H9 (cell line): Measurements from ENCODE around the gene DHX58. TPM values are rescaled to one million over a fixed set of nuclear protein-coding genes. Genes with fewer than 3 reads are reported as not detected.

ENCODE experiments used
- DNase-seq: peaks from one replicate; pipeline ENCODE4 v3.0.0-alpha.2; 2017
- H2AFZ ChIP-seq: one replicate; pipeline ENCODE4 v1.6.1; 2013; ENCODE audit warnings: mild to moderate bottlenecking, low read length, control low read depth, moderate library complexity
- H2AK5ac ChIP-seq: 2 replicates; pipeline ENCODE4 v1.6.1; 2013; ENCODE audit warnings: low read length, control low read depth, mixed read lengths; ENCODE audit not compliant: insufficient read length
- H2BK120ac ChIP-seq: one replicate; pipeline ENCODE4 v1.6.1; 2013; ENCODE audit warnings: low read depth, mild to moderate bottlenecking, low read length, control low read depth, inconsistent platforms; ENCODE audit not compliant: poor library complexity, severe bottlenecking
- H2BK12ac ChIP-seq: 2 replicates; pipeline ENCODE4 v1.6.1; 2013; ENCODE audit warnings: low read length, control low read depth, mixed read lengths, low read depth; ENCODE audit not compliant: insufficient read length
- H2BK15ac ChIP-seq: 2 replicates; pipeline ENCODE4 v1.6.1; 2013; ENCODE audit warnings: low read depth, low read length, control low read depth
- H2BK20ac ChIP-seq: one replicate; pipeline ENCODE4 v1.6.1; 2013; ENCODE audit warnings: low read depth, mild to moderate bottlenecking, low read length, control low read depth, inconsistent platforms; ENCODE audit not compliant: poor library complexity, severe bottlenecking
- H2BK5ac ChIP-seq: 2 replicates; pipeline ENCODE4 v1.6.1; 2013; ENCODE audit warnings: low read length, control low read depth, mixed read lengths; ENCODE audit not compliant: insufficient read length
- H3K14ac ChIP-seq: 2 replicates; pipeline ENCODE4 v1.6.1; 2013; ENCODE audit warnings: low read length, control low read depth; ENCODE audit not compliant: insufficient read depth
- H3K18ac ChIP-seq: 2 replicates; pipeline ENCODE4 v1.6.1; 2013; ENCODE audit warnings: low read depth, mild to moderate bottlenecking, mixed read lengths, low read length, control low read depth; ENCODE audit not compliant: insufficient read length
- H3K23ac ChIP-seq: 2 replicates; pipeline ENCODE4 v1.6.1; 2013; ENCODE audit warnings: low read length, control low read depth, mixed read lengths, low read depth; ENCODE audit not compliant: insufficient read length
- H3K23me2 ChIP-seq: 2 replicates; pipeline ENCODE4 v1.6.1; 2013; ENCODE audit warnings: low read depth, mild to moderate bottlenecking, mixed read lengths, low read length, control low read depth; ENCODE audit not compliant: insufficient read length, poor library complexity, severe bottlenecking
- H3K27ac ChIP-seq: 2 replicates; pipeline ENCODE4 v1.5.1; 2013; ENCODE audit warnings: low read length, control low read depth, mixed read lengths, low read depth; ENCODE audit not compliant: insufficient read length
- H3K27me3 ChIP-seq: 2 replicates; pipeline ENCODE4 v1.6.1; 2013; ENCODE audit warnings: low read length, control low read depth, inconsistent platforms; ENCODE audit not compliant: insufficient read depth
- H3K4ac ChIP-seq: 2 replicates; pipeline ENCODE4 v1.6.1; 2013; ENCODE audit warnings: low read depth, mild to moderate bottlenecking, control low read depth, inconsistent platforms, low read length, moderate library complexity
- H3K4me1 ChIP-seq: 2 replicates; pipeline ENCODE4 v1.6.1; 2013; ENCODE audit warnings: low read length, control low read depth, inconsistent platforms; ENCODE audit not compliant: insufficient read depth
- H3K4me2 ChIP-seq: 2 replicates; pipeline ENCODE4 v1.6.1; 2013; ENCODE audit warnings: low read length, control low read depth, mixed read lengths; ENCODE audit not compliant: insufficient read length, insufficient read depth
- H3K56ac ChIP-seq: 2 replicates; pipeline ENCODE4 v1.6.1; 2013; ENCODE audit warnings: low read depth, mild to moderate bottlenecking, mixed read lengths, low read length, control low read depth; ENCODE audit not compliant: insufficient read length
- H3K79me1 ChIP-seq: 2 replicates; pipeline ENCODE4 v1.6.1; 2013; ENCODE audit warnings: low read depth, mild to moderate bottlenecking, moderate library complexity, low read length, control low read depth, inconsistent platforms; ENCODE audit not compliant: insufficient read depth, poor library complexity, severe bottlenecking
- H3K79me2 ChIP-seq: 2 replicates; pipeline ENCODE4 v1.6.1; 2013; ENCODE audit warnings: low read length, control low read depth, inconsistent platforms; ENCODE audit not compliant: insufficient read depth
- H3K9ac ChIP-seq: 2 replicates; pipeline ENCODE4 v1.6.1; 2013; ENCODE audit warnings: low read length, control low read depth, mixed read lengths; ENCODE audit not compliant: insufficient read length; ENCODE audit errors: extremely low read depth
- H3K9me3 ChIP-seq: one replicate; pipeline ENCODE4 v1.6.1; 2013; ENCODE audit warnings: low read depth, low read length, inconsistent platforms; ENCODE audit not compliant: control insufficient read depth
- H3T11ph ChIP-seq: one replicate; pipeline ENCODE4 v1.6.1; 2013; ENCODE audit warnings: mild to moderate bottlenecking, low read length, control low read depth, inconsistent platforms
- H4K20me1 ChIP-seq: one replicate; pipeline ENCODE4 v1.6.1; 2013; ENCODE audit not compliant: control insufficient read depth, insufficient read length, insufficient read depth
- H4K5ac ChIP-seq: 2 replicates; pipeline ENCODE4 v1.6.1; 2013; ENCODE audit warnings: low read depth, mild to moderate bottlenecking, mixed read lengths, low read length, control low read depth; ENCODE audit not compliant: insufficient read length
- H4K8ac ChIP-seq: replicated peaks from 2 replicates; pipeline ENCODE4 v1.6.1; 2013; ENCODE audit warnings: low read length, control low read depth, mixed read lengths, low read depth; ENCODE audit not compliant: insufficient read length
- H4K91ac ChIP-seq: 2 replicates; pipeline ENCODE4 v1.6.1; 2013; ENCODE audit warnings: low read depth, mild to moderate bottlenecking, moderate library complexity, mixed read lengths, low read length, control low read depth; ENCODE audit not compliant: insufficient read length
- H3K27ac Mint-ChIP-seq, 3 experiments: 2 replicates in 2 of 3; 3 replicates in 1 of 3; pipeline ENCODE4 v1.8.0; 2020 to 2021; ENCODE audit warnings: mixed read lengths in 3 of 3, mild to moderate bottlenecking in 1 of 3, moderate library complexity in 1 of 3
- H3K27me3 Mint-ChIP-seq: 2 replicates; pipeline ENCODE4 v1.8.0; 2021; ENCODE audit warnings: low read depth, mild to moderate bottlenecking, moderate library complexity, mixed read lengths
- H3K36me3 Mint-ChIP-seq, 3 experiments: 2 replicates in 2 of 3; 3 replicates in 1 of 3; pipeline ENCODE4 v1.8.0; 2020 to 2021; ENCODE audit warnings: low read depth in 3 of 3, mixed read lengths in 3 of 3; ENCODE audit not compliant: insufficient read depth in 1 of 3
- H3K4me1 Mint-ChIP-seq, 2 experiments: 2 replicates each; pipeline ENCODE4 v1.8.0; 2020; ENCODE audit warnings: mixed read lengths in 2 of 2
- H3K4me3 Mint-ChIP-seq, 2 experiments: 2 replicates in 1 of 2; 3 replicates in 1 of 2; pipeline ENCODE4 v1.8.0; 2020 to 2021; ENCODE audit warnings: mild to moderate bottlenecking in 2 of 2, mixed read lengths in 2 of 2, moderate library complexity in 1 of 2
- H3K9me3 Mint-ChIP-seq, 2 experiments: 2 replicates in 1 of 2; 3 replicates in 1 of 2; pipeline ENCODE4 v1.8.0; 2020; ENCODE audit warnings: mild to moderate bottlenecking in 2 of 2, mixed read lengths in 2 of 2, moderate library complexity in 1 of 2
- CTCF ChIP-seq: fragments of 200-600 bp; sonication (generic); conservative IDR thresholded peaks from 3 replicates; pipeline ENCODE4 v1.8.0; 2021; ENCODE audit warnings: antibody characterized with exemption, mild to moderate bottlenecking
- WGBS: extraction: QIAGEN DNeasy Blood & Tissue Kit; methylation state at CpG from one replicate; pipeline ENCODE4 v1.1.7; 2013; ENCODE audit warnings: missing lambda C conversion rate, low lambda C conversion rate, mixed read lengths; ENCODE audit not compliant: insufficient read length; ENCODE audit errors: extremely low coverage; 5-methylcytosine and 5-hydroxymethylcytosine counted together
- total RNA-seq: library from RNA; stranded (reverse); gene quantifications from 2 replicates; pipeline ENCODE4 v1.2.1, GENCODE V29; 2021

DHX58 gene
- total RNA-seq, 1 experiment from 2014 or later = 3.9 TPM

DNA sequence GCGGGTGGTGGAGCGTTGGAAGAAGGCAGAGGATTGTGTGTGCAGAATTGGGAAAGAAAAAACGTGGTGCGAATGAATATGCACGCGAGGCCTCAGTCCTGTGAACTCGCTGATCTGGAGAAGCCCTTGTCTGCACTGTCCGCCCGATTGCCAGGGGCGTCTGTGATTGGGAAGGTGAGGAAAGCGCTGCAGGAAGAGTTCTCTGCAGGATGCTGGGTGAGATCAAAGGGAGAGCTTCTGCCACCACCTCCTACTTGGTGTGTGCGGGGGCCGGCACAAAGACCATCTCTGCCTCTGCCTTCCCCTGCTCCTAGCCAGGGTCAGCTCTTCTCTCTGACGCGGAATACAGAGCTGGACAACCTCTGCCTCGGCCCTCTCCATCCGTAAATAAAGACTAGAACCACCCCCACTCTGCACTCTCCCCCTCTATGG lies 43.1 kb upstream of the DHX58 start:
- H4K8ac ChIP-seq = no peak overlapping the region
- no peak overlapping the region for H2BK12ac ChIP-seq
- H2BK20ac ChIP-seq = no peak overlapping the region
- H4K91ac ChIP-seq = no peak overlapping the region
- H3K36me3 Mint-ChIP-seq = peaks cover 0 to 6% (median 0%) of the 10 kb centered on the region in 3 experiments; a peak in 2 of 7 replicates
- H2BK120ac ChIP-seq = no peak overlapping the region
- no peaks in the 10 kb centered on the region for H3K27me3 Mint-ChIP-seq
- no peak overlapping the region for H3T11ph ChIP-seq
- peak overlapping the region; percentile 56 for H3K18ac ChIP-seq
- H3K79me2 ChIP-seq = peaks cover 17% of the 10 kb centered on the region; the same call in 1 of the 2 replicates
- no peak overlapping the region; the same call in 1 of the 2 replicates for H3K4ac ChIP-seq
- DNase-seq = peak; percentile 79
- peak overlapping the region; percentile 86 to 89 for H3K4me3 Mint-ChIP-seq
- peaks cover 28 to 32% of the 10 kb centered on the region in 2 experiments for H3K4me1 Mint-ChIP-seq
- no peaks in the 10 kb centered on the region for H3K9me3 Mint-ChIP-seq
- H3K4me2 ChIP-seq = peak overlapping the region; percentile 86
- no peaks in the 10 kb centered on the region; the same call in 1 of the 2 replicates for H3K4me1 ChIP-seq
- peaks cover 15% of the 10 kb centered on the region for H3K23me2 ChIP-seq
- H2BK15ac ChIP-seq = no peak overlapping the region
- H3K27ac Mint-ChIP-seq = peak overlapping the region in 2 of 3 experiments; percentile 19 to 91; a peak in 3 of 7 replicates
- WGBS = no CpG with 5 or more reads among the region's 17 CpGs
- H2BK5ac ChIP-seq = no peak overlapping the region
- no peak overlapping the region for H2AK5ac ChIP-seq
- no peaks in the 10 kb centered on the region for H4K20me1 ChIP-seq
- H3K23ac ChIP-seq = no peak overlapping the region
- no peaks in the 10 kb centered on the region for H3K9me3 ChIP-seq
- TF ChIP-seq CTCF = no peak
- H3K27ac ChIP-seq = no peak overlapping the region
- H2AFZ ChIP-seq = no peak overlapping the region
- no peaks in the 10 kb centered on the region for H3K27me3 ChIP-seq
- H3K9ac ChIP-seq = peak overlapping the region; percentile 58
- H3K14ac ChIP-seq = peak overlapping the region; percentile 54; the same call in 1 of the 2 replicates
- peaks cover 2% of the 10 kb centered on the region for H3K79me1 ChIP-seq
- H4K5ac ChIP-seq = no peak overlapping the region
- no peak overlapping the region for H3K56ac ChIP-seq
